IPS-NIHi11 (cell line): Measurements from ENCODE around the gene SFXN1.

Experiments
- DNase-seq: peaks from one replicate; pipeline ENCODE4 v3.0.0; 2012; ENCODE audit warnings: mixed read lengths, low spot score

The SFXN1 gene

DNA sequence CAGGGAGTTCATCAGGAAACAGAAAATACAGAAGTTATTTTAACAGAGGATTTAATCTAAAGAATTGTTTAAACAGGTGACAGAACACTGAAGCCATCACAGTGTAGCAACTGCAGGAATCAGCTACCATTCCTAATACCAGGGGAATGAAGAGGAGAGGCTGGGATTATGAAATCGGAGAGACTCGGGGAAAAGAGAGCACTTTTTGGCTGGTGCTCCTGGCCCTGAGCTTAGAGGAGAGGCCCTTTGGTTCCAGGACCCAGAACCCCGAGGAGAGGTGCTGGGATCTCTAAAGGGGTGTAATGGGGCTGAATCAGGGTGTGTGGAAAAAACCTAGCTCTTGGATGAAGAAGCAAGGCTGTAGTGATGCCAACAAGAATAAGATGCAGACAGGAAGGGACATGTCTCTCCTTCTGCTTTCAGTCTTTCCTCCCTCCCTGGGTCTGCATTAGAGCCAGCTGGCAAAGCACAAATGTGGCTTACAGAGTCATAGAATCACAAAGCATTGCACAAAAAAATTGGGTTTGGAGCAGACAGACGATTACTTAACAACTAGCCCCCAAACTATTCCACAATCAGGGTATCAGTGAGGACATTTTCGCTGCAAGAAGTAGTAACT lies 11.6 kb upstream of the SFXN1 start:
- no peak for DNase-seq

DNA sequence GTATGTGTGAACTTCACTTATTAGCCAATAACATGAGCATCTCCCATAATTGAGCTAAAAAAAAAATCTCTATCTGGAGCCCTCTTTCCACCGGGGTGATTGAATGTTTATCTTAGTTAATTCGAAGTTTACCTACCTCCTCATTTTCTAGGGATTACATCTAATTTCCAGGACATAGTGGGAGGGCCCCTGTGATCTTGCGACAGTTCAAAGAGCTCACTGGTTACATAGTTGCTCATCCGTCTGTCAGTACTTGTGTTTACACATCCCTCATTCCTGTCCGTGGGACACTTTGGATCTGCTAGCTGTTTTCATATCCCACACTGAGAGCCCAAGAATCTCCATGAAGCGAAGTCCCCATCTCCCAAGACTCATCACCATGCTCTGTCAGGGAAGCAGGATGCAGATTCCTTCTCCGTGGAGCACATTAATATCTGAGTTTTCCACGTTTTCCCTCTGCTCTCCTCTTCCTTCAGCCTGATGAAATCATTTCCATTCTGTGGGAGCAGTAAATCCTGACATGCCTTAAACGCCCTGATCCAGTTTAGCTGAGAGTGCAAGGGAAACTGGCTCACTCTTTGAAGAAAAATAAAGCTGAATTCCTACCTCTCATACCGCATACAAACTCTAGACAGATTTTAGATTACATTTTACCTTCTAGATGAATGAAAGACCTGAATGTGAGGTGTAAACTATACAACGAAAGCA lies 10.2 kb upstream of the SFXN1 start:
- DNase-seq = no peak

DNA sequence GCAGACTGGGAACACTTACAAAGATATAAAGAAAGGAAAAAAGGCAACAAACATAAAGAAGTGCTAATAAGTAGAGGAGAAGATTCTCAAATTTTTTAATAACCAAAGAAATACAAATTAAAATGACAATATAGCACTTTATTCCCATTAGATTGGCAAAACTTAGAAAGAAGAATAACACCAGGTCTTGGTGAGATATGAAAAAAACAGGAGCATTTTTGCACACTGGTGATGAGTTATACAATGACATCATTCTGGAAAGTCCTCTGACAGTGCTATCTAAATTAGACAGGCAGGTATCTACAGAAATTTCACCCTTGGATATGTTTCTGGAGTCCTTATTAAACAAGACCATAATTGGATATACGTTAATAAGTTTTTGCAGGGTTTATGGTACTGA lies 9.5 kb upstream of the SFXN1 start:
- no peak for DNase-seq

DNA sequence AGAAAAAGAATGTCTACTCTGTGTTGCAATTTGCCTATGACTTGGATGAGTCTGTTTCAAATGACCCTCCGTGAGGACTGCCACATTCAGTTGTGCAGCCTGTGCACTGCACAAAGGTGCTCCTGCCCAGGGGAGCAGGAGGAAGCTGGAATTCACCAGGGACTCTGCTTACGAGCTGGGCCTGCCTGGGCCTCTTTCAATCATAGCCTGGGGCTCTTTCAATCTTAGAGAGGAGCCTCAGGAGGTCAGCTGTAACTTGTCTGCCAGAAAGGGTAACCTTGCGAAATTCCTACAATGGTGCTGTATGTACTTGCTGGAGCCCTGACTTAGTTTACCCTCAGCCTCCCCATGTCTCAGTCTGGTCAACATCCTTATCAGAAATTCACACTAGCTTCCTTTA lies 8.4 kb upstream of the SFXN1 start:
- DNase-seq = no peak

DNA sequence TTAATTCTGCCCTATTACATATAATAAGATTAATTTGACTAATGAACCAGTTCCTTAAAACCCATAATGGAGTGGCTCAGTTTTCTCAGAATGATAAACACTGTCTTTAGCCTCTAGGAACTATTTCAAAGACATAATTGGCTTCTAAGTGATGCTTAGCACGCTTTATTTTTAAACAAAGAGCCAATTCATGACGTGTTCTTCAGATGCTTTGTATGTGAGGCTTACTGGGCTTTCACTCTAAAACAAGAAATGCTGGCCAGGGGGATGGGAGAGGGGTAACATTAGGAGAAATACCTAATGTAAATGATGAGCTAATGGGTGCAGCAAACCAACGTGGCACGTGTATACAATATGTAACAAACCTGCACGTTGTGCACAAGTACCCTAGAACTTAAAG lies 7.6 kb upstream of the SFXN1 start:
- DNase-seq = no peak

DNA sequence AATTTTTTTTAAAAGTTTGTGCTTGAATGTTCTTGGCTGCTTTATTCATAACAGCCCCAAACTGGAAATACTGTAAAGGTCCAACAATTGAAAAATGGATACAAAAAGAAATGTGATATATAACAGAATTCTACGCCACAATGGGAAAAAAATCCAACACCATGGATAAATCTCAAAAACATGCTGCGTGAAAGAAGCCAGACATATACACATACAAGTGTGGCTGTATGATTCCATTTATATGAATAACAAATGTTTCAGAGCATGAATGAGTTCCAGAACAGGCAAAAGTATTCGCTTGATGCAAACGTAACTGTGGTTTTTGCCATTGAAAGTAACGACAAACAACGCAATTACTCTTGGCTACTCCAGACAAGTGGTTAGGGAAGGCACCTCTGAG lies 7.2 kb upstream of the SFXN1 start:
- DNase-seq = no peak

DNA sequence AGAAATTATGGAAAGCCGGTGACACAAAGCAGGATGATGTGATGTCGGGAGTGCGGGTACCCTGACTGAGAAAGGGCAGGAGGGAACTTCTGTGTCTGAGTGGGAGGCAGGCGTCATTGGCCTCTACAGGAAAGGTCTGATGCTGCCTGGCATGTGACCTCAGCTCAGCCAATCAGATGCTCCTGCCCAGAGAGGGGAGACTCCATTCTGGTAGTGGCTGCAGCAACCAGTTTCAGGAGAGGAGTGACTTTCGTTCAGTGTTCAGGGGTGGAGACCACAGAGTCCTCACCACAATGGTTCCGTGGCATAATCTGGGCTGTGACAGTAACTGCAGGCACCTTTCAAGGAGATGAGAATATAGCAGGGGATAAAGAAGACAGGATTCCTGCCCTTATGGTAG lies 6.7 kb upstream of the SFXN1 start:
- DNase-seq = peak; percentile 65

- no peak for DNase-seq
These were observed 6.0 kb upstream of the SFXN1 start for GRCh38 chr5:175472378-175472777.

DNA sequence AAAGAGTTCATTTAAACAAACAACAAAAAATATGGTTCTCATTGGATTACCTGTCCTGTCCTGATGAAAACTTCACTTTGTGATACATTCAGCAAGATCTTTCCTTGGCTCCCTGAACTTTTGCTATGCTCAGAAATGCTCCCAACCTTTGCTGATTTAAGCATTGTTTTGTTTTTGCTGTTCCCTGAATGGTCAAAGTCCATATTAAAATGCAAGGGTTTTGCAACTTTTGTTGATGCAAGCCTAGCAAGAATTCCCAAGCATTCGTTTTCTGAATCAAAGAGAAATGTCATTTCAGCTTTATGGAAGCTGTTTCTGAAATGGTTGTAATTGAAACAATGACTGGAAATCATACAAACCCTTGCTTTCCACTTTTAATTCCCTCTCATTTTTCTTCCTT lies 3.1 kb upstream of the SFXN1 start:
- no peak for DNase-seq

DNA sequence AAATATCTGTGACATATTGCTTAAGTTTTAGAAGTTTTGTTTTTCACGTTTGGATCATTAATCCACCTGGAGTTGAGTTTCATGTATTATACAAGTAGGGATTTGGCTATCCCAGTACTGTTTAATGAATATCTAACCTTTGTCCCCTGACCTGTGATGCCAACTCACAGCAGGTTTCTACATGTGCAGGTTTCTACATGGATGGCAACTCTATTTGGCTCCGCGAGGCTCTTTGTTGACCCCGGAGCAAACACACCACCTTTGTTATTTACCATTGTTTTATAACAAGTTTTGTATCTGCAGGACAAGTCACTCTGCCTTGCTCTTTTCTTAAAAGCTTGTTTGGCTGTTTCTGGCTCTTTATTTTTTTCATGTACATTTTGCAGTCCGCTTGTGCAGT lies 920 bp upstream of the SFXN1 start:
- no peak for DNase-seq

GRCh38 chr5:175478008-175478383 lies 364 bp upstream of the SFXN1 start:
- DNase-seq = no peak

DNA sequence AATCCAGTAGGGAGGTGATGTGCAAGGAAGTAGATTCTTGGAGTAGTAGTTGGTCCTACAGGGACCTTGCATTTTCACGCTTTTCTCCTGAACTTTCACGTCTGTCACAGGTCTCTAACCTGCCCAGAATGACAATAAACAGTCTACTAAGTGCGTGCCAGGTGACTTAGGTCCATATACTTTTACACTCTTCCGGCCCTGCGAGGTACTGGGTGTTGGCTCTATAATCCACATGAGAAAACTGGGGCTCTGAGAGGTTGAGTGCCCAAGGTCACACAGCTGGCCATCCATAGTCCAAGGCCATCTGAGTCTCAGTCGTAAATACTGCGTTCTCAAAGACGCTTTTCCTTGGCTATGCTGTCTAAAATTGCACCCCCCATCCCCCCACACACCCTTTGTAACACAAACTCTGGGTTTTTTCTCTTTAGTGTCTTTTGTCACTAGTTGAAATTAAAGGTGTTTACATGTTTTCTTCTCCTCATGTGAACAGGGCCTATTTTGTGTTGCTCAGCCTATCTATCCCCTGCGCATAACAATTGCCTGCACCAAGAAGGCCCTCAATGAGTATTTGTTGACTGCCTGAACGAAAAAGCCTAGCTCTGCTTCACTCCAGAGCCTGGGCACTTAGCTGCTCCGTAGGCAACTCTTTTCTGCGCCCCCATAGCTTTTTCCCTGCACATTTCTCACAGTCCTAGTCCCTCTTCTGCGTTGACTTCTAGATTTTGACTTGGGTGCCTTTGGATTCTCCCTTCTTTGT lies 943 bp downstream of the SFXN1 start:
- no peak for DNase-seq

- no peak for DNase-seq
These were observed 5.0 kb downstream of the SFXN1 start for GRCh38 chr5:175483337-175483736.

DNA sequence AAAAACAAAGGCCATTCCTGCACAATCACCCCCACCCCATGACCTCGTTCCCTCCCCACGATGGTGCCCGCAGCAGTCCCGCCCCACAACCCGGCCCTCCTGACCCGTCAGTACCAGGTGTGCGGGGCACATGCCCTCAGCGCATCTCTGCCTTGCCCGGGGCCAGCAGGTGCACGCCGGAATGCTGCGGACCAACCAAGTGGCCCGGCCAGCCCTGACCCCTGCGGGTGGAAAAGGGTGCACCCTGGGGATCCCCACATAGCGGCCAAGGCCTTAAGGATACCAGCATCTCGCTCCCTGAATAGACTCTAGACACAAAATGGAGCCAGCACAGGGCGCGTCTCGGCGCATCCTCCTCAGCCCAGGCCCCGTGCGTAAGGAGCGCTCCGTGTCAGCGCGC lies 6.0 kb downstream of the SFXN1 start:
- DNase-seq = no peak

DNA sequence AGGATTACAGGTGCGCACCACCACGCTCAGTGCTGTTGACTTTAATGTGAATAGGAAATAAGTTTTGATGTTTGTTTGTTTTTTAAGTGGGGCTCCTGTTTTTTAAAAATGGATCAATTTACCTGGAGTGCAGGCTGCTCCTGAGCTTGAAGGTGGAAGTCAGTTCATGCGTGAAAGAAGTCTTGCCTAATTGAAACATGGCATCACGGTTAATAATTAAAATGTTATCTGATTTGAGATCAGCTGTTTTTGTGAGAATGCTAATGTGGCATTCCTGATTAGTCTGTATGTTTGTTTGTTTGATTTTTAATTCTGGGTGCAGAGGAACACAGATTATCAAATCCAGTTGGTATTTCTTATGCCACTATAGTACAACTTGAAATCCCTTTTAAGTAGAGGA lies 6.5 kb downstream of the SFXN1 start:
- DNase-seq = no peak

GRCh38 chr5:175485631-175486030 lies 7.3 kb downstream of the SFXN1 start:
- no peak for DNase-seq

DNA sequence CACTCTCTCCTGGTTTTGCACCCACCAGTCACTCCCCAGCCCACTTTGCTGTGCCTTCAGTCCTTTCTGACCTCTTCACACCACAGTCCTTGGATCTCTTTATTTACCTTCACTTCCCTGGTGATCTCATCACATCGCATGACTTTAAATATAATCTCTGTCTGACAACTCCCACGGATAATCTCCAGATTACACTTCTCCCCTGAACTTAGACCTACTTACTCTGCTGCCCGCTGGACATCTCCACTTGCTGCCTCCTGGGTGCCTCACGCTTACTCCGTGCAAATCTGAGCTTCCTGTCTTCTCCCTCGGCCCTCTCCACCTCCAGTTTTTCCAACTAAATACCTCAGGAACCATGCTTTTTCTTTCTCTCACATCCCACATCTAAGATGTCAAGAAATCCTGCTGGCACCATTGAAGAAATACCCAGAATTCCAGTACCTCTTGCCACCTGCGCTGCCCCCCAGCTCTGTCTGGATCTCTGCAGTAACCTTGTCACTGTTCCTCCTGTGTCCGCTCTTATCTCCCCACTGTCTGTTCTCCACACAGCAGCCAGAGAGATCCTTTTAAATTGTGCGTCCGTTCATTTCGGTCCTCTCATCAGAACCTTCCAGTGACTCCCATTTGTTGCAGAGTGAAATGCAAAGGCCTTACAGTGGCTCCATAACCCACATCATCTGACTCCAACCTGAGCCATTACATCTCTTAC lies 9.3 kb downstream of the SFXN1 start:
- DNase-seq = no peak

GRCh38 chr5:175489693-175490443 lies 11.5 kb downstream of the SFXN1 start:
- DNase-seq = no peak

- no peak for DNase-seq
These were observed 12.9 kb downstream of the SFXN1 start for GRCh38 chr5:175491223-175491622.

- no peak for DNase-seq
These were observed 14.9 kb downstream of the SFXN1 start for GRCh38 chr5:175493260-175493659.

DNA sequence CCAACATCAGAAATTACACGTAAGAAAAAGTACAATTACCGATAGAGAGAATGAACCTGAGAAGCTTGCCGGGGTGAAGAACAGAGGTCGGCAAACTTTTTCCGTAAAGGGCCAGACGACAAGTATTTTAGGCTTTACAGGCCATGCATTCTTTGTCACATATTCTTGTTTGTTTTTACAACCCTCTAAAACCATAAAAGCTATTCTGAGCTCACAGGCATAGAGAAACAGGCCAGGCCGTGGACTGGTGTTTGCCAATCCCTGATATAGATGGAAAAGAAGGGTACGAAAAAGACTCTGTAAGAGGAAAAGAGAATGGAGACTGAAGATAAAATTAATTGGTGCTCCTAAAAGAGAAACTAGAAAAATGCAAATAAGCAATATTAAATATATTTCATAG lies 15.4 kb downstream of the SFXN1 start:
- no peak for DNase-seq
